Adrenal gland (tissue), 12 donors: Measurements from ENCODE around the gene TBC1D2B. TPM values are rescaled to one million over a fixed set of nuclear protein-coding genes. Genes with fewer than 3 reads are reported as not detected.

ENCODE experiments used
- DNase-seq, 7 donors: peaks; one replicate each; pipeline ENCODE4 v3.0.0-alpha.2; 2019 to 2020
- H3K27ac ChIP-seq, 5 donors: fragments of 200-600 bp; sonication (generic) in 4 of 5; 1 replicate in 3 of 5; 2 replicates in 2 of 5; pipeline versions ENCODE4 v1.5.1 to v1.8.0; 2016 to 2020; ENCODE audit warnings: mild to moderate bottlenecking in 1 of 5
- H3K27me3 ChIP-seq: fragments of 200-600 bp; 2 replicates; pipeline ENCODE4 v1.8.0; 2021
- H3K36me3 ChIP-seq, 2 donors: fragments of 200-600 bp; replicated peaks in 1 of 2; 1 replicate in 1 of 2; 2 replicates in 1 of 2; pipeline versions ENCODE4 v1.5.1 to v1.8.0; 2018 to 2022
- H3K4me1 ChIP-seq, 2 donors: fragments of 200-600 bp; replicated peaks in 1 of 2; 1 replicate in 1 of 2; 2 replicates in 1 of 2; pipeline versions ENCODE4 v1.5.1 to v1.8.0; 2018 to 2021
- H3K4me3 ChIP-seq, 4 donors: fragments of 200-600 bp; sonication (generic) in 3 of 4; one replicate each; pipeline ENCODE4 v1.5.1; 2016 to 2018
- H3K9me3 ChIP-seq, 3 donors: fragments of 200-600 bp; sonication (generic) in 1 of 3; replicated peaks in 1 of 3; 1 replicate in 2 of 3; 2 replicates in 1 of 3; pipeline versions ENCODE4 v1.5.1 to v1.8.0; 2016 to 2021
- POLR2A ChIP-seq, 2 donors: fragments of 450-650 bp; IDR thresholded peaks; one replicate each; pipeline ENCODE4 v1.6.1; 2017; ENCODE audit warnings: antibody characterized with exemption in 2 of 2, mild to moderate bottlenecking in 2 of 2, moderate library complexity in 1 of 2
- WGBS, 4 donors: extraction: QIAGEN DNeasy Blood & Tissue Kit in 2 of 4; methylation state at CpG; one replicate each; pipeline versions ENCODE4 v1.1.5 to v1.1.7; 2013 to 2017; 5-methylcytosine and 5-hydroxymethylcytosine counted together
- intact Hi-C, 2 donors: fragments of 100-400 bp; cut with DNase I; formaldehyde crosslinking; loops; one replicate each; pipeline versions ENCODE4 v1.14.1 to v1.15.0; 2022 to 2023
- polyA plus RNA-seq, 3 donors: library from polyadenylated mRNA; stranded (reverse); fragments of 200-250 nt in 2 of 3; fragments of 350-450 nt in 1 of 3; fragmentation: Illumina TruSeq in 1 of 3; extraction: RNeasy Lipid Tissue Mini Kit (QIAGEN cat#74804) in 1 of 3; gene quantifications; one replicate each; pipeline ENCODE4 v1.2.3, GENCODE V29; 2013 to 2014
- total RNA-seq, 9 donors: library from RNA; depleted of rRNA in 4 of 9; stranded (reverse); fragments of >200 nt in 4 of 9; fragments of 120-200 nt in 1 of 9; fragmentation: NEBNext Ultra II Directional in 1 of 9; extraction: Animal tissue kit (Norgen Biotek cat#: 25700) in 1 of 9; gene quantifications; one replicate each; pipeline versions ENCODE4 v1.1.0 to v1.2.4, GENCODE V29; 2013 to 2023
- TF ChIP-seq, protein P1 (sequence below), 6 experiments: fragments of 450-650 bp in 4 of 6; fragments of 200-600 bp in 2 of 6; sonication (generic) in 1 of 6; IDR thresholded peaks; 1 replicate in 5 of 6; 2 replicates in 1 of 6; pipeline versions ENCODE4 v1.5.1 to v1.8.0; 2016 to 2021; ENCODE audit warnings: antibody characterized with exemption in 6 of 6, mild to moderate bottlenecking in 2 of 6, moderate library complexity in 1 of 6
- donor health status: healthy with polysubstance abuse.
- donor health status: Bipolar disorder and iron deficiency.
- donor health status: DM: yes; HTN: yes; CAD: no.
- donor health status: DM: no; HTN: no; CAD: no.
- donor health status: DM: no; HTN: no; CAD: no.
- donor health status: DM: yes; HTN: yes; CAD: no.

Gene TBC1D2B
- total and polyA plus RNA-seq, 12 donors, result 16.3 to 95.0 (median 54.6) TPM

DNA sequence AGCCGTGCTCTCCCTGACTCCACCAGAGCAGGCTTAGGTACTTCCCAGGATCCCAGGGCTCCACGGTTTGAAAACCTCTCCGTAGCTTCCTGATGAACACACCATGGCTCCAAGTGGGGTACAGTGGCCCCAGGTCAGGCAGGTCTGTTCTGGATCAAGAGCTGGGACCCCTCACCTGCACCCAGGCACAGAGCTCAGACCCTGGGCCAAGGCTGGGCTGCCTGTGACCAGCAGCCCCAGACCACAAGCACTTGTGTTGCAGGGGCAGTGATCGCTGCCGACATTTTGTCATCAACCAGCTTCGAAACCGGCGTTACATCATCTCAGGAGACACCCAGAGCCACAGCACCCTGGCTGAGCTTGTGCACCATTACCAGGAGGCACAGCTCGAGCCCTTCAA is 20.2 kb upstream of the TBC1D2B start:
- no peak overlapping the region for H3K27ac ChIP-seq
- H3K36me3 ChIP-seq, result no peaks in the 10 kb centered on the region
- H3K4me3 ChIP-seq, result no peak overlapping the region
- no peaks in the 10 kb centered on the region for H3K27me3 ChIP-seq
- TF ChIP-seq POLR2A (IDR thresholded peaks at IDR 0.05), result no peak
- TF ChIP-seq, protein P1, sequence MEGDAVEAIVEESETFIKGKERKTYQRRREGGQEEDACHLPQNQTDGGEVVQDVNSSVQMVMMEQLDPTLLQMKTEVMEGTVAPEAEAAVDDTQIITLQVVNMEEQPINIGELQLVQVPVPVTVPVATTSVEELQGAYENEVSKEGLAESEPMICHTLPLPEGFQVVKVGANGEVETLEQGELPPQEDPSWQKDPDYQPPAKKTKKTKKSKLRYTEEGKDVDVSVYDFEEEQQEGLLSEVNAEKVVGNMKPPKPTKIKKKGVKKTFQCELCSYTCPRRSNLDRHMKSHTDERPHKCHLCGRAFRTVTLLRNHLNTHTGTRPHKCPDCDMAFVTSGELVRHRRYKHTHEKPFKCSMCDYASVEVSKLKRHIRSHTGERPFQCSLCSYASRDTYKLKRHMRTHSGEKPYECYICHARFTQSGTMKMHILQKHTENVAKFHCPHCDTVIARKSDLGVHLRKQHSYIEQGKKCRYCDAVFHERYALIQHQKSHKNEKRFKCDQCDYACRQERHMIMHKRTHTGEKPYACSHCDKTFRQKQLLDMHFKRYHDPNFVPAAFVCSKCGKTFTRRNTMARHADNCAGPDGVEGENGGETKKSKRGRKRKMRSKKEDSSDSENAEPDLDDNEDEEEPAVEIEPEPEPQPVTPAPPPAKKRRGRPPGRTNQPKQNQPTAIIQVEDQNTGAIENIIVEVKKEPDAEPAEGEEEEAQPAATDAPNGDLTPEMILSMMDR (IDR thresholded peaks at IDR 0.05), result no peak
- H3K4me1 ChIP-seq, result no peaks in the 10 kb centered on the region
- no peaks in the 10 kb centered on the region for H3K9me3 ChIP-seq
- intact Hi-C loops, result no loop called here
- 82 to 93% (median 92%) methylated on average over 3 to 9 of the region's 9 CpGs for WGBS, 4 donors
- peak in 2 of 7 donors; percentile 6 to 9 for DNase-seq

DNA sequence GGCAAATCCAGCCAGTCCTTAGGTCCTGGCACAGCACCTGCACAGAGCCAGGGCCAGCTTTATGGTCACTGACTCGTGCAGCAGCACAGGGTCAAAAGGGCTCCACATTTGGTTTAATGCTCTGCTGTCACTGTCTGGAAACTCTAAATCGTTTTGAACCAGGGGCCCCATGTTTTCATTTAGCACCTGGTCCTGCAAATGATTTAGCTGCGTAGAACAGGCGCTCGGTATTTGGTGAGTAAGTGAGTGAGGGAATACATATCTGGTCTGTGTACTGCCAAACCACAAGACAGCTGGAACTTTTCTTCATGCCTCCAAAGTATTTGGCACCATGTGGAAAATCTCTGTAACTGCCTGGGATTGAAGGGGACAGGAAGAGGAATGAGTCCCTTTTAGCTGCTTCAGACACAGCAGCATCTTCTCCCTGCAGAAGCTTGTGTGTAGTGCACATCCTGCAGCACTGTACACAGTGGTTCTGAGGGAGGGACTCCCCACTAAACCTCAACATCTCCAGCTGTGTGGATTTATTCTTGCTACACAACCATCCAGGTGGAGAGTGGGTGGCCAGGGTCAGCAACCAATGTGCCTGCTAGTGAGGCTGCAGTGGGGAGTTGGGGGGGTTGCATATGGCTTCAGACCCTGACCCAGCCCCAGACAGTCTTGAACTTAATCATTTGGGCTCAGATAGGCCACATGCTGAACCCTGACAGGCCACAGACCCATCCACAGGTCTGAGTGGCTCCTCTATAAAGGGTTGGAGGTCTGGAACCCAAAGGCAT is 15.9 kb upstream of the TBC1D2B start:
- intact Hi-C loops, result no loop called here
- H3K27me3 ChIP-seq, result no peaks in the 10 kb centered on the region
- H3K9me3 ChIP-seq, result no peaks in the 10 kb centered on the region
- WGBS, 4 donors, result 62 to 79% (median 70%) methylated on average over 3 to 5 of the region's 5 CpGs
- no peak overlapping the region for H3K27ac ChIP-seq
- no peak overlapping the region for H3K4me3 ChIP-seq
- TF ChIP-seq POLR2A (IDR thresholded peaks at IDR 0.05), result no peak
- TF ChIP-seq, protein P1 (IDR thresholded peaks at IDR 0.05), result no peak
- DNase-seq, result peak in 1 of 7 donors; percentile 13
- H3K36me3 ChIP-seq, result no peaks in the 10 kb centered on the region
- H3K4me1 ChIP-seq, result no peaks in the 10 kb centered on the region

DNA sequence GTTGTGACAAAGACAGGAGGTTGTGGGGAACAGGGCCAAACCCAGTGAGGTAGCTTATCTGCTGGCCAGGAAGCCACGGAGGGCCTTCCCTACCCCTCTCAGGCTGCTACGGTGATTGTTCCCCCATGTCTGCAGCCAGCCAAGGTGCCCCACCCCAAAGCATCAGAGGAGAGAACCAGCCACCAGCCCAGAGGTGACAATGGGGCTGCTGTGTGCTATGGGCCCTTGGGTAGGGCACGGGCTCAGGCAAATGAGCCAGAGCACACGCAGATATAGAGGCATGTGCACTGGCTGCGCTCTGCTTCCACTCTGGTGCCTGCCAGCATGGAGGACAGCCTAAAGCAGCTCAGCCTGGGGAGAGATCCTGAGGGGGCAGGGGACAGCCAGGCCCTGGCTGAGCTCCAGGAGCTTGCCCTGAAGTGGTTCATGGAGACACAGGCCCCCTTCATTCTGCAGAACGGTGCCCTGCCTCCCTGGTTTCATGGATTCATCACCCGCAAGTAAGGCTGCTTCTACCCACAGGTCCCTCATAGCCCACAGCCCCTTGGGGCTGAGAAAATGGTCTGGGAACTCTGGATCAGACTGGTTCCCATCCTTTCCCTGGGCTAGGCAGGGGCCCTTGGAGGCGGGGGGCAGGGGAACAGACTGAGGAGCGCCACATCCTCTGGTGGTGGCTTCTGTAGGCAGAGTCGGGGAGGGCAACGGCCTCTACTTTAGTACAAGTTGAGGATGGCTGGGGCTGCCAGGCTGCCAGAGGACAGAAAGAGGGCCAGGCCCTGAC is 14.9 kb upstream of the TBC1D2B start, which contains the start of gene SH2D7:
Gene SH2D7, plus strand, starts transcription at position 301 of the 781 bp plus-strand sequence. Its CDS starts 24 bp downstream, at position 325.
- TF ChIP-seq, protein P1 (IDR thresholded peaks at IDR 0.05), result no peak
- no peak for TF ChIP-seq POLR2A (IDR thresholded peaks at IDR 0.05)
- Histone ChIP-seq H3K4me3 (no peak within 1 kb of the TSS), H3K27ac (no peak within 1 kb of the TSS), H3K27me3 (no peaks in the 10 kb centered on the region), H3K4me1 (no peaks in the 10 kb centered on the region), H3K9me3 (no peaks in the 10 kb centered on the region), H3K36me3 (no peaks in the 10 kb centered on the region)
- WGBS, 4 donors, result 81 to 97% (median 83%) methylated on average over 6 to 11 of the region's 11 CpGs
- intact Hi-C loops, result no loop called here
- peak in 1 of 7 donors; percentile 22 for DNase-seq

DNA sequence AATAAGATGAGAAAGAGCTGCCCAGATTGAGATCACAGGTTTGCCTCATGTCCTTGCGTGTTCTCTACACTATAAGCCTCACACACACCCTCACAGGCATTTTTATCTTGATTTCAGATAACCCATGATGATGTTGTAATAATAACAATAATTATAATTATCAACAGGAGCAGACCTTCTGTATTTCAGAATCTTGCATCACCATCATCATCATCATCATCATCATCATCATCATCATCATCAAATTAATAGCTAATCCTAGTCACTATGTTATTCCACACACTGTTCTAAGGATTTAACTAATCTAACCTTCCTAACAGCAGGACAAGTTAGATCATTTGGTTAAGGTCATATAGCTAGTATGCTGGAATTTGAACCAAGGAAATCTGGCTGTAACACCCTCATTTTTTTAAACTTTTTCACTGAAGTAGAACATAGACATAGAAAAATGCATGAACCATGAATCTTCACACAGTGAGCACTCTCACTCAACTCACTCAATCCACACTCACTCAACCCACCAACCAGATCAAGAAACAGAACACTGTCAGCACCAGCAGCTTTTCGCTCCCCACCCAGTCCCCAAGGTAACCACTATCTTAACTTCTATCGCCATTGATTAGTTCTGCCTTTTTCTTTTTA is 13.0 kb upstream of the TBC1D2B start:
- H3K4me1 ChIP-seq, result no peaks in the 10 kb centered on the region
- TF ChIP-seq, protein P1 (IDR thresholded peaks at IDR 0.05), result no peak
- TF ChIP-seq POLR2A (IDR thresholded peaks at IDR 0.05), result no peak
- H3K36me3 ChIP-seq, result no peaks in the 10 kb centered on the region
- intact Hi-C loops, result no loop called here
- 94 to 99% (median 95%) methylated on average over 3 of the region's 3 CpGs for WGBS, 4 donors
- H3K9me3 ChIP-seq, result no peaks in the 10 kb centered on the region
- H3K4me3 ChIP-seq, result no peak overlapping the region
- H3K27ac ChIP-seq, result no peak overlapping the region
- H3K27me3 ChIP-seq, result no peaks in the 10 kb centered on the region
- no peak for DNase-seq
